ENCODE measurements around the gene ZC3H10. TPM values are rescaled to one million over a fixed set of nuclear protein-coding genes. Genes with fewer than 3 reads are reported as not detected.
"Not testable (repeated sequence)": the region's sequence is repeated elsewhere in the genome, so short reads cannot be mapped to it uniquely, and the experiment has no call there.

Gene ZC3H10
- total and polyA plus RNA-seq, 3 experiments from 2014 or later = 3.2 to 9.0 (median 8.1) TPM

- peaks cover 11% of the 10 kb centered on the region for H3K36me3 ChIP-seq (ENCODE audit: insufficient read depth, low read length)
Measured at GRCh38 chr12:56155256-56155845, 37.3 kb downstream of the ZC3H10 start.

GRCh38 chr12:56156464-56157200 is 38.6 kb downstream of the ZC3H10 start:
- peaks cover 0 to 42% (median 7%) of the 10 kb centered on the region in 3 donors for H3K36me3 Mint-ChIP-seq
- peak overlapping the region in 7 of 8 donors; percentile 57 to 100 (median 95) for H3K27ac Mint-ChIP-seq
- peak overlapping the region; percentile 92 to 100 (median 95) for H3K4me3 Mint-ChIP-seq
- not testable (repeated sequence) for H3K9me3 Mint-ChIP-seq; H3K27me3 Mint-ChIP-seq; H3K27me3 ChIP-seq (ENCODE audit: insufficient read depth, low read length, poor library complexity, severe bottlenecking); DNase-seq; H3K4me3 ChIP-seq (ENCODE audit: low read length); H3K27ac ChIP-seq (ENCODE audit: low read depth, low read length); H3K9me3 ChIP-seq (ENCODE audit: low read length)
- ChIA-PET POLR2A (interaction anchor here (1.1 kb wide), 1 partner anchor 28 kb away, joined by 7 read pairs; the partner anchor contains the start of gene ESYT1), CTCF (interaction anchor here (0.6 to 3.2 kb wide), 3 partner anchors 31 to 196 kb away, joined by 3 to 16 read pairs (median 7); partner anchors contain the start of gene ZC3H10)
- Histone ChIP-seq H3K4me1 (ENCODE audit: insufficient read depth, low read length) (peaks cover 47% of the 10 kb centered on the region), H3K36me3 (ENCODE audit: insufficient read depth, low read length) (peaks cover 22% of the 10 kb centered on the region)
- peaks cover 49 to 56% (median 55%) of the 10 kb centered on the region in 3 donors for H3K4me1 Mint-ChIP-seq

More at GRCh38 chr12:56155256-56155845, 37.3 kb downstream of the ZC3H10 start:
- H3K27ac ChIP-seq (ENCODE audit: low read depth, low read length) = no peak overlapping the region
- H3K27me3 ChIP-seq (ENCODE audit: insufficient read depth, low read length, poor library complexity, severe bottlenecking) = no peaks in the 10 kb centered on the region
- peaks cover 49 to 54% (median 54%) of the 10 kb centered on the region in 3 donors for H3K4me1 Mint-ChIP-seq
- ChIA-PET POLR2A (no interaction called here), CTCF (interaction anchor here (0.8 to 3.2 kb wide), 5 partner anchors 10 to 36 kb away, joined by 3 to 16 read pairs (median 7); partner anchors contain the start of genes SMARCC2 and ZC3H10)
- H3K9me3 Mint-ChIP-seq = no peaks in the 10 kb centered on the region
- H3K4me1 ChIP-seq (ENCODE audit: insufficient read depth, low read length) = peaks cover 45% of the 10 kb centered on the region
- no peak for DNase-seq
- peak overlapping the region in 5 of 7 donors; percentile 53 to 79 (median 61) for H3K4me3 Mint-ChIP-seq
- H3K36me3 Mint-ChIP-seq = peaks cover 0 to 29% (median 4%) of the 10 kb centered on the region in 3 donors
- peak overlapping the region in 2 of 8 donors; percentile 4 to 43 for H3K27ac Mint-ChIP-seq
- H3K27me3 Mint-ChIP-seq = no peaks in the 10 kb centered on the region
- H3K4me3 ChIP-seq (ENCODE audit: low read length) = no peak overlapping the region
- no peaks in the 10 kb centered on the region for H3K9me3 ChIP-seq (ENCODE audit: low read length)

- Mint-ChIP-seq H3K4me3 (peak overlapping the region; percentile 92 to 100 (median 95)), H3K27ac (peak overlapping the region; percentile 87 to 100 (median 96)), H3K4me1 (peaks cover 46 to 50% (median 49%) of the 10 kb centered on the region in 3 donors), H3K36me3 (peaks cover 0 to 44% (median 10%) of the 10 kb centered on the region in 3 donors), H3K9me3 (no peaks in the 10 kb centered on the region), H3K27me3 (no peaks in the 10 kb centered on the region)
- Histone ChIP-seq H3K4me3 (ENCODE audit: low read length) (peak overlapping the region; percentile 75), H3K27me3 (ENCODE audit: insufficient read depth, low read length, poor library complexity, severe bottlenecking) (no peaks in the 10 kb centered on the region), H3K4me1 (ENCODE audit: insufficient read depth, low read length) (peaks cover 47% of the 10 kb centered on the region), H3K36me3 (ENCODE audit: insufficient read depth, low read length) (peaks cover 29% of the 10 kb centered on the region), H3K27ac (ENCODE audit: low read depth, low read length) (peak overlapping the region; percentile 74), H3K9me3 (ENCODE audit: low read length) (no peaks in the 10 kb centered on the region)
- peak; percentile 26 to 74 (median 65) for DNase-seq
- ChIA-PET CTCF (interaction anchor here (0.6 to 3.2 kb wide), 3 partner anchors 31 to 197 kb away, joined by 3 to 16 read pairs (median 6); partner anchors contain the start of gene ZC3H10), POLR2A (interaction anchor here (0.6 to 2.8 kb wide), 3 partner anchors 29 to 39 kb away, joined by 3 to 25 read pairs (median 7); partner anchors contain the start of genes ESYT1 and ZC3H10)
Measured at GRCh38 chr12:56157201-56158028, 39.3 kb downstream of the ZC3H10 start.

- Histone ChIP-seq H3K36me3 (ENCODE audit: insufficient read depth, low read length) (peaks cover 37% of the 10 kb centered on the region), H3K27me3 (ENCODE audit: insufficient read depth, low read length, poor library complexity, severe bottlenecking) (no peaks in the 10 kb centered on the region), H3K9me3 (ENCODE audit: low read length) (no peaks in the 10 kb centered on the region), H3K27ac (ENCODE audit: low read depth, low read length) (peak within 1 kb of the TSS; percentile 94), H3K4me3 (ENCODE audit: low read length) (peak within 1 kb of the TSS; percentile 80), H3K4me1 (ENCODE audit: insufficient read depth, low read length) (peaks cover 38% of the 10 kb centered on the region)
- H3K27me3 Mint-ChIP-seq = no peaks in the 10 kb centered on the region
- CTCF ChIA-PET = interaction anchor here (0.8 to 2.2 kb wide), 6 partner anchors 14 to 111 kb away, joined by 3 to 21 read pairs (median 6); partner anchors contain the start of genes ESYT1, SMARCC2 and ZC3H10
- peak within 1 kb of the TSS; percentile 87 to 100 (median 96) for H3K27ac Mint-ChIP-seq
- POLR2A ChIA-PET = interaction anchor here (0.6 to 2.8 kb wide), 4 partner anchors 31 to 40 kb away, joined by 3 to 25 read pairs (median 3); partner anchors contain the start of genes ESYT1, SMARCC2 and ZC3H10
- no peaks in the 10 kb centered on the region for H3K9me3 Mint-ChIP-seq
- DNase-seq = peak; percentile 84 to 96 (median 88)
- H3K4me3 Mint-ChIP-seq = peak within 1 kb of the TSS; percentile 92 to 100 (median 95)
- peaks cover 0 to 52% (median 10%) of the 10 kb centered on the region in 3 donors for H3K36me3 Mint-ChIP-seq
- H3K4me1 Mint-ChIP-seq = peaks cover 38 to 48% (median 41%) of the 10 kb centered on the region in 3 donors
Measured at GRCh38 chr12:56158029-56158925, 40.2 kb downstream of the ZC3H10 start, which contains the start of gene MYL6. TSS of gene MYL6 (plus strand) at chr12:56158359. CDS start at chr12:56158402, 43 bp downstream.

GRCh38 chr12:56158926-56159461 is 40.9 kb downstream of the ZC3H10 start:
- H3K4me1 ChIP-seq (ENCODE audit: insufficient read depth, low read length) = peaks cover 37% of the 10 kb centered on the region
- CTCF ChIA-PET = interaction anchor here (0.8 to 2.2 kb wide), 8 partner anchors 14 to 112 kb away, joined by 3 to 21 read pairs (median 5); partner anchors contain the start of genes ESYT1, SMARCC2 and ZC3H10

GRCh38 chr12:56159482-56160192 is 41.6 kb downstream of the ZC3H10 start:
- DNase-seq = no peak
- H3K4me3 Mint-ChIP-seq = peak overlapping the region; percentile 92 to 100 (median 95)
- H3K9me3 ChIP-seq (ENCODE audit: low read length) = no peaks in the 10 kb centered on the region
- no peaks in the 10 kb centered on the region for H3K27me3 ChIP-seq (ENCODE audit: insufficient read depth, low read length, poor library complexity, severe bottlenecking)
- H3K27ac ChIP-seq (ENCODE audit: low read depth, low read length) = peak overlapping the region; percentile 94
- H3K4me1 ChIP-seq (ENCODE audit: insufficient read depth, low read length) = peaks cover 37% of the 10 kb centered on the region
- peaks cover 39% of the 10 kb centered on the region for H3K36me3 ChIP-seq (ENCODE audit: insufficient read depth, low read length)
- ChIA-PET POLR2A (interaction anchor here (1.1 to 2.8 kb wide), 3 partner anchors 17 to 42 kb away, joined by 3 to 25 read pairs (median 3); partner anchors contain the start of genes ESYT1 and ZC3H10), CTCF (interaction anchor here (0.8 to 3.7 kb wide), 8 partner anchors 15 to 41 kb away, joined by 3 to 24 read pairs (median 5); partner anchors contain the start of genes ESYT1, SMARCC2 and ZC3H10)
- H3K27me3 Mint-ChIP-seq = no peaks in the 10 kb centered on the region
- peak overlapping the region; percentile 87 to 100 (median 96) for H3K27ac Mint-ChIP-seq
- peak overlapping the region; percentile 80 for H3K4me3 ChIP-seq (ENCODE audit: low read length)
- H3K36me3 Mint-ChIP-seq = peaks cover 0 to 65% (median 12%) of the 10 kb centered on the region in 3 donors
- H3K4me1 Mint-ChIP-seq = peaks cover 38 to 48% (median 42%) of the 10 kb centered on the region in 3 donors
- H3K9me3 Mint-ChIP-seq = no peaks in the 10 kb centered on the region

More at GRCh38 chr12:56158926-56159461, 40.9 kb downstream of the ZC3H10 start:
- DNase-seq = peak in 1 of 5 donors; percentile 25
- H3K4me3 ChIP-seq (ENCODE audit: low read length) = peak overlapping the region; percentile 80
- H3K4me1 Mint-ChIP-seq = peaks cover 38 to 48% (median 42%) of the 10 kb centered on the region in 3 donors
- H3K9me3 Mint-ChIP-seq = no peaks in the 10 kb centered on the region
- no peaks in the 10 kb centered on the region for H3K27me3 Mint-ChIP-seq
- peak overlapping the region; percentile 92 to 100 (median 95) for H3K4me3 Mint-ChIP-seq
- H3K36me3 ChIP-seq (ENCODE audit: insufficient read depth, low read length) = peaks cover 39% of the 10 kb centered on the region
- peak overlapping the region; percentile 87 to 100 (median 96) for H3K27ac Mint-ChIP-seq
- POLR2A ChIA-PET = interaction anchor here (1.1 to 2.8 kb wide), 3 partner anchors 16 to 41 kb away, joined by 3 to 25 read pairs (median 3); partner anchors contain the start of genes ESYT1 and ZC3H10
- peak overlapping the region; percentile 94 for H3K27ac ChIP-seq (ENCODE audit: low read depth, low read length)
- no peaks in the 10 kb centered on the region for H3K9me3 ChIP-seq (ENCODE audit: low read length)
- peaks cover 0 to 59% (median 10%) of the 10 kb centered on the region in 3 donors for H3K36me3 Mint-ChIP-seq
- no peaks in the 10 kb centered on the region for H3K27me3 ChIP-seq (ENCODE audit: insufficient read depth, low read length, poor library complexity, severe bottlenecking)
